GM21717 (cell line): ENCODE measurements around the gene DCANP1.
A peak's percentile ranks its signal among the peaks of the same experiment; 100 is the strongest.

Source experiments
- ATAC-seq: cut with Tn5 transposase; IDR thresholded peaks from one replicate; pipeline ENCODE4 v1.9.1; 2021; ENCODE audit warnings: mild to moderate bottlenecking, moderate library complexity; ENCODE audit not compliant: unreplicated experiment

DCANP1 gene

GRCh38 chr5:135457424-135458071, 10.4 kb upstream of the DCANP1 start:
- ATAC-seq: peak; percentile 45

GRCh38 chr5:135456238-135457099, 9.3 kb upstream of the DCANP1 start:
- ATAC-seq: peak; percentile 82

GRCh38 chr5:135455876-135456237, 8.7 kb upstream of the DCANP1 start:
- ATAC-seq: no peak

- ATAC-seq: no peak
Measured at GRCh38 chr5:135454946-135455345, 7.8 kb upstream of the DCANP1 start.

- no peak for ATAC-seq
Measured at GRCh38 chr5:135453613-135454012, 6.5 kb upstream of the DCANP1 start.

- no peak for ATAC-seq
Measured at GRCh38 chr5:135452321-135453030, 5.3 kb upstream of the DCANP1 start, which contains the start of gene TIFAB. Gene TIFAB, minus strand, starts transcription at chr5:135452351. Its CDS starts 2,412 bp downstream, at chr5:135449939.

GRCh38 chr5:135451581-135452320, 4.6 kb upstream of the DCANP1 start:
- ATAC-seq: no peak

- no peak for ATAC-seq
Measured at GRCh38 chr5:135450952-135451351, 3.8 kb upstream of the DCANP1 start.

GRCh38 chr5:135450336-135450735, 3.2 kb upstream of the DCANP1 start:
- no peak for ATAC-seq

GRCh38 chr5:135449644-135450043, 2.5 kb upstream of the DCANP1 start:
- no peak for ATAC-seq

- no peak for ATAC-seq
Measured at GRCh38 chr5:135448791-135449507, 1.8 kb upstream of the DCANP1 start.

GRCh38 chr5:135448071-135448739, 1.1 kb upstream of the DCANP1 start:
- ATAC-seq: no peak

- ATAC-seq: peak; percentile 41
Measured at GRCh38 chr5:135446615-135447014, 533 bp downstream of the DCANP1 start.

- ATAC-seq: no peak
Measured at GRCh38 chr5:135446206-135446605, 942 bp downstream of the DCANP1 start.

GRCh38 chr5:135445306-135445985, 1.7 kb downstream of the DCANP1 start:
- ATAC-seq: no peak

GRCh38 chr5:135444881-135445280, 2.3 kb downstream of the DCANP1 start:
- no peak for ATAC-seq

- ATAC-seq: no peak
Measured at GRCh38 chr5:135444360-135444759, 2.8 kb downstream of the DCANP1 start.

GRCh38 chr5:135443161-135443960, 3.8 kb downstream of the DCANP1 start:
- no peak for ATAC-seq
